LNCAP (cell line): ENCODE measurements around the gene NFKBIB.

ENCODE experiments used
- CTCF ChIP-seq: fragments of 450-650 bp; IDR thresholded peaks from 2 replicates; pipeline ENCODE4 v1.5.1; 2017; ENCODE audit warnings: mild to moderate bottlenecking

Gene NFKBIB

GRCh38 chr19:38861368-38861767 is 38.4 kb upstream of the NFKBIB start:
- TF ChIP-seq CTCF, result no peak

GRCh38 chr19:38862321-38863059 is 37.3 kb upstream of the NFKBIB start:
- TF ChIP-seq CTCF, result no peak

- TF ChIP-seq CTCF, result no peak
Observed at GRCh38 chr19:38867171-38867780, 32.5 kb upstream of the NFKBIB start.

GRCh38 chr19:38868551-38868950 is 31.2 kb upstream of the NFKBIB start:
- no peak for TF ChIP-seq CTCF

GRCh38 chr19:38869160-38869835 is 30.5 kb upstream of the NFKBIB start:
- no peak for TF ChIP-seq CTCF

- TF ChIP-seq CTCF, result no peak
Observed at GRCh38 chr19:38869836-38870607, 29.7 kb upstream of the NFKBIB start.

GRCh38 chr19:38870612-38871011 is 29.2 kb upstream of the NFKBIB start:
- no peak for TF ChIP-seq CTCF
